Panc1 (cell line): ENCODE measurements around the gene SEMA4D.
"Not testable (repeated sequence)": the region's sequence is repeated elsewhere in the genome, so short reads cannot be mapped to it uniquely, and the experiment has no call there.

Source experiments
- POLR2AphosphoS5 ChIP-seq: IDR thresholded peaks from 2 replicates; pipeline ENCODE4 v1.6.1; 2012; ENCODE audit warnings: mild to moderate bottlenecking, low read depth, low read length, moderate library complexity
- SIN3A ChIP-seq: IDR thresholded peaks from 2 replicates; pipeline ENCODE4 v1.6.1; 2012; ENCODE audit warnings: low read depth, mild to moderate bottlenecking, low read length, moderate library complexity, borderline replicate concordance; ENCODE audit not compliant: insufficient read depth
- TCF7L2 ChIP-seq: IDR thresholded peaks from 2 replicates; pipeline ENCODE4 v1.6.1; 2011; ENCODE audit warnings: mild to moderate bottlenecking, low read depth, low read length, inconsistent platforms
- TF ChIP-seq, protein P1 (sequence below): fragments of 450-650 bp; IDR thresholded peaks from 2 replicates; pipeline ENCODE4 v1.5.1; 2017; ENCODE audit warnings: mild to moderate bottlenecking
- TF ChIP-seq, protein P2 (sequence below), 2 experiments: IDR thresholded peaks; 2 replicates each; pipeline ENCODE4 v1.6.1; 2011 to 2012; ENCODE audit warnings: low read depth in 2 of 2, control low read depth in 1 of 2, low read length in 1 of 2, mild to moderate bottlenecking in 1 of 2, moderate library complexity in 1 of 2; ENCODE audit not compliant: insufficient read depth in 1 of 2

DNA sequence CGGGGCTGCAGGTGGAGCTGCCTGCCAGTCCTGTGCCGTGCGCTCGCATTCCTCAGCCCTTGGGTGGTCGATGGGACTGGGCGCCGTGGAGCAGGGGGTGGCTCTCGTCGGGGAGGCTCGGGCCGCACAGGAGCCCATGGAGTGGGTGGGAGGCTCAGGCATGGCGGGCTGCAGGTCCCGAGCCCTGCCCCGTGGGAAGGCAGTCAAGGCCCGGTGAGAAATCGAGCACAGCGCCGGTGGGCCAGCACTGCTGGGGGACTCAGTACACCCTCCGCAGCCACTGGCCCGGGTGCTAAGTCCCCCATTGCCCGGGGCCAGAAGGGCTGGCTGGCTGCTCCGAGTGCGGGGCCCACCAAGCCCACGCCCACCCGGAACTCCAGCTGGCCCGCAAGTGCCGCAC is 17.5 kb downstream of the SEMA4D start:
- not testable (repeated sequence) for TF ChIP-seq POLR2AphosphoS5, TCF7L2, SIN3A
- TF ChIP-seq, protein P1, sequence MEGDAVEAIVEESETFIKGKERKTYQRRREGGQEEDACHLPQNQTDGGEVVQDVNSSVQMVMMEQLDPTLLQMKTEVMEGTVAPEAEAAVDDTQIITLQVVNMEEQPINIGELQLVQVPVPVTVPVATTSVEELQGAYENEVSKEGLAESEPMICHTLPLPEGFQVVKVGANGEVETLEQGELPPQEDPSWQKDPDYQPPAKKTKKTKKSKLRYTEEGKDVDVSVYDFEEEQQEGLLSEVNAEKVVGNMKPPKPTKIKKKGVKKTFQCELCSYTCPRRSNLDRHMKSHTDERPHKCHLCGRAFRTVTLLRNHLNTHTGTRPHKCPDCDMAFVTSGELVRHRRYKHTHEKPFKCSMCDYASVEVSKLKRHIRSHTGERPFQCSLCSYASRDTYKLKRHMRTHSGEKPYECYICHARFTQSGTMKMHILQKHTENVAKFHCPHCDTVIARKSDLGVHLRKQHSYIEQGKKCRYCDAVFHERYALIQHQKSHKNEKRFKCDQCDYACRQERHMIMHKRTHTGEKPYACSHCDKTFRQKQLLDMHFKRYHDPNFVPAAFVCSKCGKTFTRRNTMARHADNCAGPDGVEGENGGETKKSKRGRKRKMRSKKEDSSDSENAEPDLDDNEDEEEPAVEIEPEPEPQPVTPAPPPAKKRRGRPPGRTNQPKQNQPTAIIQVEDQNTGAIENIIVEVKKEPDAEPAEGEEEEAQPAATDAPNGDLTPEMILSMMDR: not testable (repeated sequence)
- TF ChIP-seq, protein P2, sequence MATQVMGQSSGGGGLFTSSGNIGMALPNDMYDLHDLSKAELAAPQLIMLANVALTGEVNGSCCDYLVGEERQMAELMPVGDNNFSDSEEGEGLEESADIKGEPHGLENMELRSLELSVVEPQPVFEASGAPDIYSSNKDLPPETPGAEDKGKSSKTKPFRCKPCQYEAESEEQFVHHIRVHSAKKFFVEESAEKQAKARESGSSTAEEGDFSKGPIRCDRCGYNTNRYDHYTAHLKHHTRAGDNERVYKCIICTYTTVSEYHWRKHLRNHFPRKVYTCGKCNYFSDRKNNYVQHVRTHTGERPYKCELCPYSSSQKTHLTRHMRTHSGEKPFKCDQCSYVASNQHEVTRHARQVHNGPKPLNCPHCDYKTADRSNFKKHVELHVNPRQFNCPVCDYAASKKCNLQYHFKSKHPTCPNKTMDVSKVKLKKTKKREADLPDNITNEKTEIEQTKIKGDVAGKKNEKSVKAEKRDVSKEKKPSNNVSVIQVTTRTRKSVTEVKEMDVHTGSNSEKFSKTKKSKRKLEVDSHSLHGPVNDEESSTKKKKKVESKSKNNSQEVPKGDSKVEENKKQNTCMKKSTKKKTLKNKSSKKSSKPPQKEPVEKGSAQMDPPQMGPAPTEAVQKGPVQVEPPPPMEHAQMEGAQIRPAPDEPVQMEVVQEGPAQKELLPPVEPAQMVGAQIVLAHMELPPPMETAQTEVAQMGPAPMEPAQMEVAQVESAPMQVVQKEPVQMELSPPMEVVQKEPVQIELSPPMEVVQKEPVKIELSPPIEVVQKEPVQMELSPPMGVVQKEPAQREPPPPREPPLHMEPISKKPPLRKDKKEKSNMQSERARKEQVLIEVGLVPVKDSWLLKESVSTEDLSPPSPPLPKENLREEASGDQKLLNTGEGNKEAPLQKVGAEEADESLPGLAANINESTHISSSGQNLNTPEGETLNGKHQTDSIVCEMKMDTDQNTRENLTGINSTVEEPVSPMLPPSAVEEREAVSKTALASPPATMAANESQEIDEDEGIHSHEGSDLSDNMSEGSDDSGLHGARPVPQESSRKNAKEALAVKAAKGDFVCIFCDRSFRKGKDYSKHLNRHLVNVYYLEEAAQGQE (IDR thresholded peaks at IDR 0.05; ENCODE audit: insufficient read depth in 1 of 2, low read depth in 2 of 2, low read length in 1 of 2): not testable (repeated sequence)
